ENCODE measurements around the gene PDCD7.
A peak's percentile ranks its signal among the peaks of the same experiment; 100 is the strongest.
"Not testable (repeated sequence)": the region's sequence is repeated elsewhere in the genome, so short reads cannot be mapped to it uniquely, and the experiment has no call there.

Gene PDCD7

GRCh38 chr15:65077291-65077980 is 56.2 kb downstream of the PDCD7 start:
- no peak overlapping the region for H3K9ac ChIP-seq (ENCODE audit: low read depth, low read length)
- no peaks in the 10 kb centered on the region for H3K36me3 ChIP-seq (ENCODE audit: insufficient read depth, low read depth, low read length)
- no peaks in the 10 kb centered on the region; the same call in none of the 2 replicates for H3K9me3 ChIP-seq (ENCODE audit: insufficient read depth, low read depth, low read length)
- H3K4me3 ChIP-seq (ENCODE audit: low read length) = no peak overlapping the region
- peaks cover 25% of the 10 kb centered on the region for H3K27me3 ChIP-seq (ENCODE audit: insufficient read depth, low read length)
- H3K27ac ChIP-seq (ENCODE audit: low read length) = no peak overlapping the region
- peaks cover 5% of the 10 kb centered on the region; the same call in 1 of the 2 replicates for H3K4me1 ChIP-seq (ENCODE audit: insufficient read depth, low read length)

- Histone ChIP-seq H3K27ac (ENCODE audit: low read length) (no peak within 1 kb of the TSS), H3K27me3 (ENCODE audit: insufficient read depth, low read length) (peaks cover 17% of the 10 kb centered on the region; the same call in 1 of the 2 replicates), H3K9ac (ENCODE audit: low read depth, low read length) (no peak within 1 kb of the TSS), H3K4me1 (ENCODE audit: insufficient read depth, low read length) (no peaks in the 10 kb centered on the region; the same call in 1 of the 2 replicates), H3K36me3 (ENCODE audit: insufficient read depth, low read depth, low read length) (no peaks in the 10 kb centered on the region), H3K9me3 (ENCODE audit: insufficient read depth, low read depth, low read length) (no peaks in the 10 kb centered on the region; the same call in none of the 2 replicates), H3K4me3 (ENCODE audit: low read length) (no peak within 1 kb of the TSS)
These were observed 56.9 kb downstream of the PDCD7 start, which contains the start of gene KBTBD13 for GRCh38 chr15:65076486-65077290. Gene KBTBD13 (plus strand): TSS chr15:65076746. CDS start chr15:65076816, 70 bp downstream.

- not testable (repeated sequence) for H3K4me1 ChIP-seq (ENCODE audit: insufficient read depth, low read length); H3K9ac ChIP-seq (ENCODE audit: low read depth, low read length); H3K27me3 ChIP-seq (ENCODE audit: insufficient read depth, low read length); H3K36me3 ChIP-seq (ENCODE audit: insufficient read depth, low read depth, low read length); H3K9me3 ChIP-seq (ENCODE audit: insufficient read depth, low read depth, low read length); H3K4me3 ChIP-seq (ENCODE audit: low read length); H3K27ac ChIP-seq (ENCODE audit: low read length)
These were observed 57.8 kb downstream of the PDCD7 start for GRCh38 chr15:65075607-65076395.

- H3K36me3 ChIP-seq (ENCODE audit: insufficient read depth, low read depth, low read length); H3K9ac ChIP-seq (ENCODE audit: low read depth, low read length); H3K27me3 ChIP-seq (ENCODE audit: insufficient read depth, low read length); H3K9me3 ChIP-seq (ENCODE audit: insufficient read depth, low read depth, low read length); H3K4me1 ChIP-seq (ENCODE audit: insufficient read depth, low read length); H3K27ac ChIP-seq (ENCODE audit: low read length); H3K4me3 ChIP-seq (ENCODE audit: low read length): not testable (repeated sequence)
These were observed 58.7 kb downstream of the PDCD7 start for GRCh38 chr15:65074946-65075345.

GRCh38 chr15:65072617-65073016 is 61.0 kb downstream of the PDCD7 start:
- no peaks in the 10 kb centered on the region; the same call in none of the 2 replicates for H3K9me3 ChIP-seq (ENCODE audit: insufficient read depth, low read depth, low read length)
- H3K27ac ChIP-seq (ENCODE audit: low read length) = no peak overlapping the region
- H3K4me1 ChIP-seq (ENCODE audit: insufficient read depth, low read length) = peaks cover 4% of the 10 kb centered on the region; the same call in 1 of the 2 replicates
- no peak overlapping the region for H3K4me3 ChIP-seq (ENCODE audit: low read length)
- H3K27me3 ChIP-seq (ENCODE audit: insufficient read depth, low read length) = peaks cover 12% of the 10 kb centered on the region; the same call in 1 of the 2 replicates
- H3K36me3 ChIP-seq (ENCODE audit: insufficient read depth, low read depth, low read length) = no peaks in the 10 kb centered on the region
- H3K9ac ChIP-seq (ENCODE audit: low read depth, low read length) = no peak overlapping the region

- Histone ChIP-seq H3K27me3 (ENCODE audit: insufficient read depth, low read length) (peaks cover 18% of the 10 kb centered on the region), H3K9me3 (ENCODE audit: insufficient read depth, low read depth, low read length) (no peaks in the 10 kb centered on the region; the same call in none of the 2 replicates), H3K4me1 (ENCODE audit: insufficient read depth, low read length) (peaks cover 8% of the 10 kb centered on the region; the same call in 1 of the 2 replicates), H3K9ac (ENCODE audit: low read depth, low read length) (no peak overlapping the region), H3K36me3 (ENCODE audit: insufficient read depth, low read depth, low read length) (no peaks in the 10 kb centered on the region), H3K4me3 (ENCODE audit: low read length) (no peak overlapping the region), H3K27ac (ENCODE audit: low read length) (no peak overlapping the region)
These were observed 61.6 kb downstream of the PDCD7 start for GRCh38 chr15:65072027-65072426.

GRCh38 chr15:65071381-65071811 is 62.2 kb downstream of the PDCD7 start:
- Histone ChIP-seq H3K36me3 (ENCODE audit: insufficient read depth, low read depth, low read length) (no peaks in the 10 kb centered on the region), H3K9me3 (ENCODE audit: insufficient read depth, low read depth, low read length) (no peaks in the 10 kb centered on the region; the same call in none of the 2 replicates), H3K4me1 (ENCODE audit: insufficient read depth, low read length) (peaks cover 14% of the 10 kb centered on the region; the same call in 1 of the 2 replicates), H3K27ac (ENCODE audit: low read length) (no peak overlapping the region), H3K4me3 (ENCODE audit: low read length) (no peak overlapping the region), H3K9ac (ENCODE audit: low read depth, low read length) (no peak overlapping the region), H3K27me3 (ENCODE audit: insufficient read depth, low read length) (peaks cover 23% of the 10 kb centered on the region)

- Histone ChIP-seq H3K27me3 (ENCODE audit: insufficient read depth, low read length) (peaks cover 23% of the 10 kb centered on the region), H3K4me1 (ENCODE audit: insufficient read depth, low read length) (peaks cover 21% of the 10 kb centered on the region; the same call in 1 of the 2 replicates), H3K4me3 (ENCODE audit: low read length) (no peak overlapping the region), H3K27ac (ENCODE audit: low read length) (no peak overlapping the region), H3K9me3 (ENCODE audit: insufficient read depth, low read depth, low read length) (no peaks in the 10 kb centered on the region; the same call in none of the 2 replicates), H3K9ac (ENCODE audit: low read depth, low read length) (no peak overlapping the region), H3K36me3 (ENCODE audit: insufficient read depth, low read depth, low read length) (no peaks in the 10 kb centered on the region)
These were observed 63.6 kb downstream of the PDCD7 start for GRCh38 chr15:65069779-65070546.

- H3K9me3 ChIP-seq (ENCODE audit: insufficient read depth, low read depth, low read length) = no peaks in the 10 kb centered on the region; the same call in none of the 2 replicates
- peaks cover 23% of the 10 kb centered on the region for H3K27me3 ChIP-seq (ENCODE audit: insufficient read depth, low read length)
- no peak overlapping the region for H3K27ac ChIP-seq (ENCODE audit: low read length)
- no peak overlapping the region for H3K4me3 ChIP-seq (ENCODE audit: low read length)
- no peak overlapping the region for H3K9ac ChIP-seq (ENCODE audit: low read depth, low read length)
- no peaks in the 10 kb centered on the region for H3K36me3 ChIP-seq (ENCODE audit: insufficient read depth, low read depth, low read length)
- peaks cover 21% of the 10 kb centered on the region; the same call in 1 of the 2 replicates for H3K4me1 ChIP-seq (ENCODE audit: insufficient read depth, low read length)
These were observed 64.4 kb downstream of the PDCD7 start for GRCh38 chr15:65069179-65069578.

GRCh38 chr15:65068403-65068788 is 65.2 kb downstream of the PDCD7 start:
- Histone ChIP-seq H3K4me1 (ENCODE audit: insufficient read depth, low read length) (peaks cover 21% of the 10 kb centered on the region; the same call in 1 of the 2 replicates), H3K27ac (ENCODE audit: low read length) (no peak overlapping the region), H3K36me3 (ENCODE audit: insufficient read depth, low read depth, low read length) (no peaks in the 10 kb centered on the region), H3K9ac (ENCODE audit: low read depth, low read length) (peak overlapping the region; percentile 59; the same call in 1 of the 2 replicates), H3K27me3 (ENCODE audit: insufficient read depth, low read length) (peaks cover 23% of the 10 kb centered on the region), H3K9me3 (ENCODE audit: insufficient read depth, low read depth, low read length) (no peaks in the 10 kb centered on the region; the same call in none of the 2 replicates), H3K4me3 (ENCODE audit: low read length) (peak overlapping the region; percentile 78; the same call in 1 of the 2 replicates)
